K562 (cell line): Measurements from ENCODE around the gene FERMT3. TPM values are rescaled to one million over a fixed set of nuclear protein-coding genes. Genes with fewer than 3 reads are reported as not detected.

Experiments
- CXXC5 ChIP-seq: fragments of 250-450 bp; sonication (Bioruptor Pico); IDR thresholded peaks from 2 replicates; pipeline ENCODE4 v1.8.0; 2022; ENCODE audit warnings: inconsistent platforms, mild to moderate bottlenecking, moderate library complexity
- DPF2 ChIP-seq: fragments of 450-650 bp; IDR thresholded peaks from 2 replicates; pipeline ENCODE4 v1.6.1; 2016
- FOXK1 ChIP-seq: sonication (generic); formaldehyde crosslinking; IDR thresholded peaks from 2 replicates; pipeline ENCODE4 v1.8.0; 2022; ENCODE audit warnings: missing genetic modification reagents, mild to moderate bottlenecking, borderline replicate concordance
- MCM2 ChIP-seq: fragments of 450-650 bp; IDR thresholded peaks from 2 replicates; pipeline ENCODE4 v1.6.1; 2017; ENCODE audit warnings: low read depth, mild to moderate bottlenecking
- TEAD4 ChIP-seq, 2 experiments: sonication (generic) in 1 of 2; formaldehyde crosslinking in 1 of 2; IDR thresholded peaks; 2 replicates each; pipeline versions ENCODE4 v1.6.1 to v1.8.0; 2012 to 2022; ENCODE audit warnings: borderline replicate concordance in 1 of 2, inconsistent platforms in 1 of 2, low read length in 1 of 2, mild to moderate bottlenecking in 1 of 2, missing genetic modification reagents in 1 of 2
- ZNF175 ChIP-seq: fragments of 200-800 bp; sonication (Bioruptor generic); IDR thresholded peaks from 2 replicates; pipeline ENCODE4 v1.6.1; 2016; ENCODE audit warnings: low read depth, mild to moderate bottlenecking, missing genetic modification characterization, missing compliant biosample characterization
- ZZZ3 ChIP-seq: fragments of 450-650 bp; IDR thresholded peaks from 2 replicates; pipeline ENCODE4 v1.6.1; 2016; ENCODE audit warnings: antibody characterized with exemption, mild to moderate bottlenecking, moderate library complexity
- polyA plus RNA-seq, 8 experiments: library from polyadenylated mRNA; depleted of rRNA in 4 of 8; stranded (reverse) in 5 of 8; unstranded in 3 of 8; fragments of >200 nt; fragmentation: Nextera tagmentation in 2 of 8; fragmentation: Illumina TruSeq in 1 of 8; extraction: Ambion mirVana in 2 of 8; extraction: Trizol in 1 of 8; gene quantifications; 2 replicates each; pipeline versions ENCODE4 v1.2.1 to v1.2.3, GENCODE V29; 2011 to 2014; ENCODE audit warnings: inconsistent platforms in 1 of 8, missing spikeins in 1 of 8
- total RNA-seq, 7 experiments: library from RNA; depleted of rRNA in 6 of 7; stranded (reverse); fragments of >200 nt in 6 of 7; fragmentation: Illumina TruSeq in 2 of 7; extraction: Trizol in 2 of 7; gene quantifications; 2 replicates each; pipeline versions ENCODE4 v1.2.1 to v1.2.3, GENCODE V29; 2011 to 2021; ENCODE audit warnings: low replicate concordance in 1 of 7
- TF ChIP-seq, protein P1 (sequence below), 3 experiments: fragments of 200-800 bp in 1 of 3; fragments of 250-450 bp in 1 of 3; fragments of 450-650 bp in 1 of 3; sonication (Bioruptor Pico) in 1 of 3; sonication (Bioruptor generic) in 1 of 3; formaldehyde crosslinking in 1 of 3; IDR thresholded peaks; 2 replicates each; pipeline versions ENCODE4 v1.6.1 to v1.8.0; 2016 to 2022; ENCODE audit warnings: mild to moderate bottlenecking in 2 of 3, missing genetic modification characterization in 2 of 3, missing compliant biosample characterization in 1 of 3, moderate library complexity in 1 of 3
- TF ChIP-seq, protein P2 (sequence below): fragments of 250-450 bp; sonication (Bioruptor Pico); IDR thresholded peaks from 2 replicates; pipeline ENCODE4 v1.9.0; 2021; ENCODE audit warnings: mild to moderate bottlenecking, inconsistent platforms
- TF ChIP-seq, protein P3 (sequence below): sonication (generic); formaldehyde crosslinking; IDR thresholded peaks from 2 replicates; pipeline ENCODE4 v1.8.0; 2022; ENCODE audit warnings: missing genetic modification reagents, mild to moderate bottlenecking, moderate library complexity, borderline replicate concordance
- TF ChIP-seq, protein P4 (sequence below): fragments of 250-450 bp; sonication (Bioruptor Pico); IDR thresholded peaks from 2 replicates; pipeline ENCODE4 v1.5.0; 2021; ENCODE audit warnings: mild to moderate bottlenecking, borderline replicate concordance

FERMT3 gene
- total and polyA plus RNA-seq, 9 of the 15 experiments (the other 6 are each of a cell fraction or from before 2014, with no cell fraction given), result 3.2 to 275 (median 79.7) TPM

- peak; percentile 72 for TF ChIP-seq CXXC5 (CRISPR knock-in tag)
- TF ChIP-seq, protein P1, sequence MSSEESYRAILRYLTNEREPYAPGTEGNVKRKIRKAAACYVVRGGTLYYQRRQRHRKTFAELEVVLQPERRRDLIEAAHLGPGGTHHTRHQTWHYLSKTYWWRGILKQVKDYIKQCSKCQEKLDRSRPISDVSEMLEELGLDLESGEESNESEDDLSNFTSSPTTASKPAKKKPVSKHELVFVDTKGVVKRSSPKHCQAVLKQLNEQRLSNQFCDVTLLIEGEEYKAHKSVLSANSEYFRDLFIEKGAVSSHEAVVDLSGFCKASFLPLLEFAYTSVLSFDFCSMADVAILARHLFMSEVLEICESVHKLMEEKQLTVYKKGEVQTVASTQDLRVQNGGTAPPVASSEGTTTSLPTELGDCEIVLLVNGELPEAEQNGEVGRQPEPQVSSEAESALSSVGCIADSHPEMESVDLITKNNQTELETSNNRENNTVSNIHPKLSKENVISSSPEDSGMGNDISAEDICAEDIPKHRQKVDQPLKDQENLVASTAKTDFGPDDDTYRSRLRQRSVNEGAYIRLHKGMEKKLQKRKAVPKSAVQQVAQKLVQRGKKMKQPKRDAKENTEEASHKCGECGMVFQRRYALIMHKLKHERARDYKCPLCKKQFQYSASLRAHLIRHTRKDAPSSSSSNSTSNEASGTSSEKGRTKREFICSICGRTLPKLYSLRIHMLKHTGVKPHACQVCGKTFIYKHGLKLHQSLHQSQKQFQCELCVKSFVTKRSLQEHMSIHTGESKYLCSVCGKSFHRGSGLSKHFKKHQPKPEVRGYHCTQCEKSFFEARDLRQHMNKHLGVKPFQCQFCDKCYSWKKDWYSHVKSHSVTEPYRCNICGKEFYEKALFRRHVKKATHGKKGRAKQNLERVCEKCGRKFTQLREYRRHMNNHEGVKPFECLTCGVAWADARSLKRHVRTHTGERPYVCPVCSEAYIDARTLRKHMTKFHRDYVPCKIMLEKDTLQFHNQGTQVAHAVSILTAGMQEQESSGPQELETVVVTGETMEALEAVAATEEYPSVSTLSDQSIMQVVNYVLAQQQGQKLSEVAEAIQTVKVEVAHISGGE (CRISPR knock-in tag; IDR thresholded peaks at IDR 0.05), result peak in 1 of 3 experiments; percentile 66; a peak in 1 of 6 replicates
- 0 out of 2 replicates have a peak, but pooled peaks have one; percentile 6 for TF ChIP-seq DPF2
- no peak for TF ChIP-seq ZZZ3
- TF ChIP-seq, protein P2, sequence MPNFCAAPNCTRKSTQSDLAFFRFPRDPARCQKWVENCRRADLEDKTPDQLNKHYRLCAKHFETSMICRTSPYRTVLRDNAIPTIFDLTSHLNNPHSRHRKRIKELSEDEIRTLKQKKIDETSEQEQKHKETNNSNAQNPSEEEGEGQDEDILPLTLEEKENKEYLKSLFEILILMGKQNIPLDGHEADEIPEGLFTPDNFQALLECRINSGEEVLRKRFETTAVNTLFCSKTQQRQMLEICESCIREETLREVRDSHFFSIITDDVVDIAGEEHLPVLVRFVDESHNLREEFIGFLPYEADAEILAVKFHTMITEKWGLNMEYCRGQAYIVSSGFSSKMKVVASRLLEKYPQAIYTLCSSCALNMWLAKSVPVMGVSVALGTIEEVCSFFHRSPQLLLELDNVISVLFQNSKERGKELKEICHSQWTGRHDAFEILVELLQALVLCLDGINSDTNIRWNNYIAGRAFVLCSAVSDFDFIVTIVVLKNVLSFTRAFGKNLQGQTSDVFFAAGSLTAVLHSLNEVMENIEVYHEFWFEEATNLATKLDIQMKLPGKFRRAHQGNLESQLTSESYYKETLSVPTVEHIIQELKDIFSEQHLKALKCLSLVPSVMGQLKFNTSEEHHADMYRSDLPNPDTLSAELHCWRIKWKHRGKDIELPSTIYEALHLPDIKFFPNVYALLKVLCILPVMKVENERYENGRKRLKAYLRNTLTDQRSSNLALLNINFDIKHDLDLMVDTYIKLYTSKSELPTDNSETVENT (CRISPR knock-in tag), result 0 out of 2 replicates have a peak, but pooled peaks have one; percentile 50
- peak; percentile 18; the same call in 1 of the 2 replicates for TF ChIP-seq TEAD4 (IDR thresholded peaks at IDR 0.05; ENCODE audit: low read length)
- no peak for TF ChIP-seq TEAD4 (CRISPR knock-in tag; IDR thresholded peaks at IDR 0.05; ENCODE audit: borderline replicate concordance)
- 0 out of 2 replicates have a peak, but pooled peaks have one; percentile 64 for TF ChIP-seq FOXK1 (CRISPR knock-in tag)
- TF ChIP-seq MCM2, result no peak
- no peak for TF ChIP-seq ZNF175 (CRISPR knock-in tag)
- TF ChIP-seq, protein P3, sequence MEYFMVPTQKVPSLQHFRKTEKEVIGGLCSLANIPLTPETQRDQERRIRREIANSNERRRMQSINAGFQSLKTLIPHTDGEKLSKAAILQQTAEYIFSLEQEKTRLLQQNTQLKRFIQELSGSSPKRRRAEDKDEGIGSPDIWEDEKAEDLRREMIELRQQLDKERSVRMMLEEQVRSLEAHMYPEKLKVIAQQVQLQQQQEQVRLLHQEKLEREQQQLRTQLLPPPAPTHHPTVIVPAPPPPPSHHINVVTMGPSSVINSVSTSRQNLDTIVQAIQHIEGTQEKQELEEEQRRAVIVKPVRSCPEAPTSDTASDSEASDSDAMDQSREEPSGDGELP (CRISPR knock-in tag), result peak; percentile 82
- TF ChIP-seq, protein P4, sequence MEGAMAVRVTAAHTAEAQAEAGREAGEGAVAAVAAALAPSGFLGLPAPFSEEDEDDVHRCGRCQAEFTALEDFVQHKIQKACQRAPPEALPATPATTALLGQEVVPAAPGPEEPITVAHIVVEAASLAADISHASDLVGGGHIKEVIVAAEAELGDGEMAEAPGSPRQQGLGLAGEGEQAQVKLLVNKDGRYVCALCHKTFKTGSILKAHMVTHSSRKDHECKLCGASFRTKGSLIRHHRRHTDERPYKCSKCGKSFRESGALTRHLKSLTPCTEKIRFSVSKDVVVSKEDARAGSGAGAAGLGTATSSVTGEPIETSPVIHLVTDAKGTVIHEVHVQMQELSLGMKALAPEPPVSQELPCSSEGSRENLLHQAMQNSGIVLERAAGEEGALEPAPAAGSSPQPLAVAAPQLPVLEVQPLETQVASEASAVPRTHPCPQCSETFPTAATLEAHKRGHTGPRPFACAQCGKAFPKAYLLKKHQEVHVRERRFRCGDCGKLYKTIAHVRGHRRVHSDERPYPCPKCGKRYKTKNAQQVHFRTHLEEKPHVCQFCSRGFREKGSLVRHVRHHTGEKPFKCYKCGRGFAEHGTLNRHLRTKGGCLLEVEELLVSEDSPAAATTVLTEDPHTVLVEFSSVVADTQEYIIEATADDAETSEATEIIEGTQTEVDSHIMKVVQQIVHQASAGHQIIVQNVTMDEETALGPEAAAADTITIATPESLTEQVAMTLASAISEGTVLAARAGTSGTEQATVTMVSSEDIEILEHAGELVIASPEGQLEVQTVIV (CRISPR knock-in tag), result no peak
Measured at GRCh38 chr11:64230171-64230984, 23.9 kb downstream of the FERMT3 start, which contains the start of gene DNAJC4 (continued).
